Frontal cortex (tissue), 4 donors: ENCODE data around the gene CSF3. TPM values are rescaled to one million over a fixed set of nuclear protein-coding genes. Genes with fewer than 3 reads are reported as not detected.
"Not testable (repeated sequence)": the region's sequence is repeated elsewhere in the genome, so short reads cannot be mapped to it uniquely, and the experiment has no call there.

Source experiments
- DNase-seq, 2 donors: peaks; one replicate each; pipeline ENCODE4 v3.0.0; 2012; ENCODE audit warnings: low spot score in 2 of 2
- FAIRE-seq: peaks from 2 replicates; lab custom pipeline; 2012; peaks lifted over from hg19 to GRCh38; lab: Jason Lieb, UNC
- total RNA-seq: library from RNA; depleted of rRNA; stranded (reverse); fragments of >200 nt; gene quantifications from one replicate; pipeline ENCODE4 v1.2.3, GENCODE V29; 2014
- donor health status: control.
- donor health status: control.
- donor health status: control.

CSF3 gene
- total RNA-seq, 1 donor from 2014 or later = not detected

DNA sequence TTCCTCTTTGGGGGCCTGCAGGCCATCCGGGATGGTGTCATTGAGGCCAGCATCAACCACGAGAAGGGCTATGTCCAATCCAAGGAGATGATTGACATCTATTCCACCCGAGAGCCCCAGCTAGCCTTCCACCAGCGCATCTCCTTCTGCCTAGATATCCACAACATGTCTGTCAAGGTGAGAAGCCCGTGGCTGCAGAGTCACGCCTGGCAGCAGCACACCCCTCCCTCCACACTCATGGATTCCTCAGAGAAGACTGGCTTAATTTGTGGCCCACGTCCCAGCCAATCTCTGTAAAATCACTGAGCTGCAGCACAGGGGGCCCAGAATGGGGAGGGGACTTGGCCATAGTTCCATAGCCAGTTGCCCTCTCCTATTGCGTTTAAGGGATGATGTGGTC is 19.1 kb upstream of the CSF3 start:
- DNase-seq (no peak), FAIRE-seq (no peak)

DNA sequence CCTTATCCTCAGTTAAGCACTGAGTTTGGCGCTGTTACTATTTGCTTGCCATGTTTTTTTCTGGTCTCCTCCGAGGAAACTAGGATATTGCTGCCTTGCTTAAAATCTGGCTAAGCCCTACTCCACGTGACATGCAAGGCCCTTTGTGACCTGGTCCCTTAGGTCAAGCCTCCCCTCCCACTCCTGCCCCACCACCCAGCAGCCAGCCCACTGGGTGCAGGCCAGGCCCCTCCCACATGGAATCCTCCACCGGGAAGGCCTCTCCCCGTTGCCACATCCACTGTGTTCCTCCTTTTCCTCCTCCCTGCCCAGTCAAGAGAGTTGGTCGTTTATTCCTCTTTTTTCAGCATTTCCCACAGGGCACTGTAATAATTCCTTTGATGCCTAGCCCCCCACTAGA is 18.4 kb upstream of the CSF3 start:
- no peak for DNase-seq
- no peak for FAIRE-seq

DNA sequence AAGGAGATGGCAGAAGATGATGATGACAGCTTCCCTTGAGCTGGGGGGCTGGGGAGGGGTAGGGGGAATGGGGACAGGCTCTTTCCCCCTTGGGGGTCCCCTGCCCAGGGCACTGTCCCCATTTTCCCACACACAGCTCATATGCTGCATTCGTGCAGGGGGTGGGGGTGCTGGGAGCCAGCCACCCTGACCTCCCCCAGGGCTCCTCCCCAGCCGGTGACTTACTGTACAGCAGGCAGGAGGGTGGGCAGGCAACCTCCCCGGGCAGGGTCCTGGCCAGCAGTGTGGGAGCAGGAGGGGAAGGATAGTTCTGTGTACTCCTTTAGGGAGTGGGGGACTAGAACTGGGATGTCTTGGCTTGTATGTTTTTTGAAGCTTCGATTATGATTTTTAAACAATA is 17.7 kb upstream of the CSF3 start:
- FAIRE-seq (no peak), DNase-seq (no peak)

DNA sequence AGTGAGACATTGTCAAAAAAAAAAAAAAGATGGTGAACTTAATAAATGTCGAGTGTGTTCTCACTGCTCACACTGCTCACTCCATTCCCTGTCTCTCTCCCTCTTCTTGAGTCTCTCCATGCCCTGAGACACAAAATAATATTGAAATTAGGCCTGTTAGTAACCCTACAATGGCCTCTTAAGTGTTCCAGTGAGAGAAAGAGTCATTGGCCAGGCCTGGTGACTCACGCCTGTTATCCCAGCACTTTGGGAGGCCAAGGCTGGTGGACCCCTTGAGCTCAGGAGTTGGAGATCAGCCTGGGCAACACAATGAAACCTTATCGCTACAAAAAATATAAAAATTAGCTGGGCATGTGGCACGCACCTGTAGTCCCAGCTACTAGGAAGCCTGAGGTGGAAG is 16.2 kb upstream of the CSF3 start:
- DNase-seq = no peak
- FAIRE-seq = no peak

DNA sequence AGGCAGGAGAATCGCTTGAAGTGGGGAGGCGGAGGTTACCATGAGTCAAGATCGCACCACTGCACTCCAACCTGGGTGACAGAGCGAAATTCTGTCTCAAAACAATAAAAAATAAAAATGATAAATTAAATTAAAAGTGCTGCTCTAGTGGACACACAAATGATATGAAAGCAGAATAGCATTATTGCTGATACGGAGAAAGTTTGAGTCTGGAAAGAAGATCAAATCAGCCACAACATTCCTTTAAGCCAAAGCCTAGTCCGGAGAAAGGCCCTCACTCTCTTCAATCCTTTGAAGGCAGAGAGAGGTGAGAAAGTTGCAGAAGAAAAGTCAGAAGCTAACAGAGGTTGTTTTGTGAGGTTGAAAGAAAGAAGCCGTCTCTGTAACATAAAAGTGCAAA is 15.1 kb upstream of the CSF3 start:
- no peak for DNase-seq
- FAIRE-seq = no peak

DNA sequence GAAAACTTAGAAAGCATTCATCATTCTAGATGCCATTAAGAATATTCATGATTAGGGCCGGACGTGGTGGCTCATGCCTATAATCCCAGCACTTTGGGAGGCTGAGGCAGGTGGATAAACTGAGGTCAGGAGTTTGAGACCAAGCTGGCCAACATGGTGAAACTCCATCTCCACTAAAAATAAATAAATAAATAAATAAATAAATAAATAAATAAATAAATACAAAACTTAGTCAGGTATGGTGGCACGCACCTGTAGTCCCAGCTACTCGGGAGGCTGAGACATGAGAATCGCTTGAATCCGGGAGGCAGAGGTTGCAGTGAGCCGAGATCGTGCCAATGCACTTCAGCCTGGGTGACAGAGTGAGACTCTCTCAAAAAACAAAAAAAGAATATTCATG is 13.9 kb upstream of the CSF3 start:
- FAIRE-seq, DNase-seq: not testable (repeated sequence)

DNA sequence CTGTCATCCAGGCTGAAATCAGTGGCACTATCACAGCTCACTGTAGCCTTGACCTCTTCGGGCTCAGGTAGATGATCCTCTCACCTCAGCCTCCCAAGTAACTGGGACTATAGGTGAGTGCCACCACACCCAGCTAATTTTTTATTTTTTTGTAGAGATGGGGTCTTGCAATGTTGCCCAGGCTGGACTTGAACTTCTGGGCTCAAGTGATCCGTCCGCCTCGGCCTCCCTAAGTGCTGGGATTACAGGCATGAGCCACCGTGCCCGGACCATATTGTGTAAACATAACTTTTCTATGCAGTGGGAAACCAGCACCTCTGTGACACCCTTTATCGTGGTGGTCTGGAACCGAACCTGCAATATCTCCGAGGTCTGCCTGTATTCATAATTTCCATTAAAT is 11.2 kb upstream of the CSF3 start:
- DNase-seq (no peak), FAIRE-seq (no peak)

DNA sequence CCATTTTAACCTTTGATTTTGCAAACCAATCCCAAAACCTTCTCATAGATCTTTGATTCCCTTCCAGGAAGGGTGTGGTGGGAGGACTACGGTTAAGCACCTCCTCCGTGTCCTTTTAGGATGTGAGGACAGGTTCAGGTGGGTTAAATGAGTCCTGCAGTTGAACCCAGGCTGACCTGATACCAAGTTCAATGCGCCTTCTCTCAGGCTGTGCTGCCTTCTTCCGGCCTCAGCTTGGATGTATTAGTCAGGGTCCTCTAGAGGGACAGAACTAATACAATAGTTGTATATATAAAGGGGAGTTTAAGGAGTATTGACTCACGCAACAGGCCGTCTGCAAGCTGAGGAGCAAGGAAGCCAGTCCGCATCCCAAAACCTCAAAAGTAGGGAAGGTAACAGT is 10.5 kb upstream of the CSF3 start:
- FAIRE-seq = no peak
- no peak for DNase-seq

DNA sequence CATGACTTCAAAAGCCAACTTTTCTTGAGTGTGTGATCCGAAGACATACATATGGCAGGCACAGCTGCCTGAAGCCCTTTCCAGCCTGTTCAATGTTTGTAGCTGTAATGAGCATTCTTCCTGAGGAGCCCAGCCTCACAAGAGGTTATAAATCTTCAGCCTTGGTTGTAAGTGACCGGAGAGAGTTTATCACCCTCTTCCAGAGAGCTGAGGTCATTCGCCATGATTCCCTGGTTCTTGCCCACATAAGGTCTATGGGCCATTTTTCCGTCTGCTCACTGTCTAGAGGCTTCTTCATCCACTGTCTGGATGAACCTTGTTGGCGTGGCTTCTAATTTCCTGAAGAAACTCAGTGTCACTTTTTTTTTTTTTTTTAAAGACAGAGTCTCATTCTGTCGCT is 9.7 kb upstream of the CSF3 start:
- no peak for DNase-seq
- no peak for FAIRE-seq

DNA sequence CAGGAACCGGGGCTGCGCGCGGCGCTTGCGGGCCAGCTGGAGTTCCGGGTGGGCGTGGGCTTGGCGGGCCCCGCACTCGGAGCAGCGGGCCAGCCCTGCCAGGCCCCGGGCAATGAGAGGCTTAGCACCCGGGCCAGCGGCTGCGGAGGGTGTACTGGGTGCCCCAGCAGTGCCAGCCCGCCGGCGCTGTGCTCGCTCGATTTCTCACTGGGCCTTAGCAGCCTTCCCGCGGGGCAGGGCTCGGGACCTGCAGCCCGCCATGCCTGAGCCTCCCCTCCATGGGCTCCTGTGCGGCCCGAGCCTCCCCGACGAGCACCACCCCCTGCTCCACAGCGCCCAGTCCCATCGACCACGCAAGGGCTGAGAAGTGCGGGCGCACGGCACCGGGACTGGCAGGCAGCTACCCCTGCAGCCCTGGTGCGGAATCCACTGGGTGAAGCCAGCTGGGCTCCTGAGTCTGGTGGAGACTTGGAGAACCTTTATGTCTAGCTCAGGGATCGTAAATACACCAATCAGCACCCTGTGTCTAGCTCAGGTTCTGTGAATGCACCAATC is 4.2 kb upstream of the CSF3 start:
- FAIRE-seq = not testable (repeated sequence)

DNA sequence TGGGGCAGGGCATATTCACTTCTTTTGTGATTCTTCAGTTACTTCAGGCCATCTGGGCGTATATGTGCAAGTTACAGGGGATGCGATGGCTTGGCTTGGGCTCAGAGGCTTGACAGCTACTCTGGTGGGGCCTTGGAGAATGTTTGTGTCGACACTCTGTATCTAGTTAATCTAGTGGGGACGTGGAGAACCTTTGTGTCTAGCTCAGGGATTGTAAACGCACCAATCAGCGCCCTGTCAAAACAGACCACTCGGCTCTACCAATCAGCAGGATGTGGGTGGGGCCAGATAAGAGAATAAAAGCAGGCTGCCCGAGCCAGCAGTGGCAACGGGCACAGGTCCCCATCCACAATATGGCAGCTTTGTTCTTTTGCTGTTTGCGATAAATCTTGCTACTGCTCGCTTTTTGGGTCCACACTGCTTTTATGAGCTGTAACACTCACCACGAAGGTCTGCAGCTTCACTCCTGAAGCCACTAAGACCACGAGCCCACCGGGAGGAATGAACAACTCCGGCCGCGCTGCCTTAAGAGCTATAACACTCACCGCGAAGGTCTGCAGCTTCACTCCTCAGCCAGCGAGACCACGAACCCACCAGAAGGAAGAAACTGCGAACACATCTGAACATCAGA is 3.1 kb upstream of the CSF3 start:
- not testable (repeated sequence) for FAIRE-seq, DNase-seq

More for the DNA sequence above, 4.2 kb upstream of the CSF3 start:
- DNase-seq = not testable (repeated sequence)

DNA sequence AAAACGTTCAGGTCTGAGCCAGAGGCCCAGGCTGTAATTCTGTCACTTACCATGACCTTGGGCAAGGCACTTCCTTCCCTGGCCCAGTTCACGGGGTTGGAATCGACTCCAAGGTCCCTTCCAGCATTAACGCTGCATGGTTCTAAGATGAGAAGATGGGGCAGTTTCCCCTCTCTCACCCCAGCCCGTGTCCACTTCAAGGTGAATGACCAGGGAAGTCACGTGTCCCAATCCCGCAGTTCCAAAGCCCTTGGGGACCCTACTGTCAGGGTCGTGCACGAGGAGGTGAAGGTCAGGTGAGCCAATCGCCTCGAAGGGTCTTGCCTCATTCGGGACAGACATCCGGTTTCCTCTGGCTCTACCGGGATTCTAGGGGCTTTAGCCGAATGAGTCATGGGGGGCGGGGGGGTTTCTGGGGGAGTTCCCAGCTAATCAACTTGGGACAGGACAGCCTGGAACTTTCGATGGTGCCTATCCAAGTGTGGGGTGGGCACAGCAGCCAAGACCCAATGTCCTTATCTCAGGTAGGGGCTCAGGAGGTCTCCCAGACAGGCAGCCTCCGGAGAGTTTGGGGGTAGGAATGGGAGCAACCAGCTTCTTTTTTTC is 762 bp upstream of the CSF3 start:
- DNase-seq (peak in 1 of 2 donors; percentile 17), FAIRE-seq (no peak)

DNA sequence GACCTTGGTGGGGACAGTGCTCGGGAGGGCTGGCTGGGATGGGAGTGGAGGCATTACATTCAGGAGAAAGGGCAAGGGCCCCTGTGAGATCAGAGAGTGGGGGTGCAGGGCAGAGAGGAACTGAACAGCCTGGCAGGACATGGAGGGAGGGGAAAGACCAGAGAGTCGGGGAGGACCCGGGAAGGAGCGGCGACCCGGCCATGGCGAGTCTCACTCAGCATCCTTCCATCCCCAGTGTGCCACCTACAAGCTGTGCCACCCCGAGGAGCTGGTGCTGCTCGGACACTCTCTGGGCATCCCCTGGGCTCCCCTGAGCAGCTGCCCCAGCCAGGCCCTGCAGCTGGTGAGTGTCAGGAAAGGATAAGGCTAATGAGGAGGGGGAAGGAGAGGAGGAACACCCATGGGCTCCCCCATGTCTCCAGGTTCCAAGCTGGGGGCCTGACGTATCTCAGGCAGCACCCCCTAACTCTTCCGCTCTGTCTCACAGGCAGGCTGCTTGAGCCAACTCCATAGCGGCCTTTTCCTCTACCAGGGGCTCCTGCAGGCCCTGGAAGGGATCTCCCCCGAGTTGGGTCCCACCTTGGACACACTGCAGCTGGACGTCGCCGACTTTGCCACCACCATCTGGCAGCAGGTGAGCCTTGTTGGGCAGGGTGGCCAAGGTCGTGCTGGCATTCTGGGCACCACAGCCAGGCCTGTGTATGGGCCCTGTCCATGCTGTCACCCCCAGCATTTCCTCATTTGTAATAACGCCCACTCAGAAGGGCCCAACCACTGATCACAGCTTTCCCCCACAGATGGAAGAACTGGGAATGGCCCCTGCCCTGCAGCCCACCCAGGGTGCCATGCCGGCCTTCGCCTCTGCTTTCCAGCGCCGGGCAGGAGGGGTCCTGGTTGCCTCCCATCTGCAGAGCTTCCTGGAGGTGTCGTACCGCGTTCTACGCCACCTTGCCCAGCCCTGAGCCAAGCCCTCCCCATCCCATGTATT is 1.1 kb downstream of the CSF3 start:
- no peak for DNase-seq
- FAIRE-seq = no peak

DNA sequence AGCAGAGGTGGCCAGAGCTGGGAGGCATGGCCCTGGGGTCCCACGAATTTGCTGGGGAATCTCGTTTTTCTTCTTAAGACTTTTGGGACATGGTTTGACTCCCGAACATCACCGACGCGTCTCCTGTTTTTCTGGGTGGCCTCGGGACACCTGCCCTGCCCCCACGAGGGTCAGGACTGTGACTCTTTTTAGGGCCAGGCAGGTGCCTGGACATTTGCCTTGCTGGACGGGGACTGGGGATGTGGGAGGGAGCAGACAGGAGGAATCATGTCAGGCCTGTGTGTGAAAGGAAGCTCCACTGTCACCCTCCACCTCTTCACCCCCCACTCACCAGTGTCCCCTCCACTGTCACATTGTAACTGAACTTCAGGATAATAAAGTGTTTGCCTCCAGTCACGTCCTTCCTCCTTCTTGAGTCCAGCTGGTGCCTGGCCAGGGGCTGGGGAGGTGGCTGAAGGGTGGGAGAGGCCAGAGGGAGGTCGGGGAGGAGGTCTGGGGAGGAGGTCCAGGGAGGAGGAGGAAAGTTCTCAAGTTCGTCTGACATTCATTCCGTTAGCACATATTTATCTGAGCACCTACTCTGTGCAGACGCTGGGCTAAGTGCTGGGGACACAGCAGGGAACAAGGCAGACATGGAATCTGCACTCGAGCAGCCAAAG is 2.3 kb downstream of the CSF3 start:
- no peak for FAIRE-seq
- DNase-seq = no peak

DNA sequence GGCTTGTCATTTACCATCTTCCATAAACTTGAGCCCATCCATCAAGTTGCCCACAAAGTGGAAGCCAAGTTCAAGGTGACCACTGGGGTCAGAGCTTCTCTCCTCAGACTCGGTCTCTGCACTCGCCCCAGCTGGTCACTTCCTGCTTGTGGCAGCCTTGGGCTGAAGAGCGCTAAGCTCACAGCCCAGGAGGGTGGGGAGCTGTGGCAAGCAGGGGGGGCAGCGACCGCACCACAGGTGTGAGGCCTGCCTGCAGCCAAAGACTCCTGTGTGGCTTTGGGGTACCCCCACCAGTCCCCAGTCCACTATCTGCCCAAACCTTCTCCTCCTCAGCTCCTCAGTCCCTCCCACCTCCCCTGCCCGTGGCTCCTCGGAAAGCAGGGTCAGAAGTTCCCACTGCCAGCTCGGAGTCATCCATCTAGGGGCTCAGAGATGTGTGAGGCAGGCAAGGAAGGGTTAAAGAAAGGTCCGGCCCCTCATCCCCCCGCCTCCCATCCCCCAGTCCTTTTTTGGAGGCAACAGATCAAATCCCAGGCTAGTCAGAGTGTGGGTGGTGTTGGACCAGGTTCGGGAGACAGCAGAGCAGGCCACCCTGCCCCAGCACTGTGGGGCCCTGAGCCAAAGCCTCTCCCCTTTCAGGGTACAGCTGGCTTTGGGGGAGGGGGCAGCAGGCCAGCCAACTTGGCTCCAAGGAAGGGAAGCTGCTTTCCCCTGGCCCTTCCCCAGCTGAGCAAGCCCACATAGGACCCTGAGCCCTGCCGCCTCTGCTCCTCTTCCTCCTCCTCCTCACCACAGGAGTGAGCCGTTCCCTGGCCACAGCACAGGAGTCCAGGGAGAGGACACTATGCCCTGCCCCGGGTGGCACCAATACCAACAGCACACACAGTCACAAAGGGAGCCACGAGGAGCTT is 3.2 kb downstream of the CSF3 start:
- DNase-seq = no peak
- no peak for FAIRE-seq

DNA sequence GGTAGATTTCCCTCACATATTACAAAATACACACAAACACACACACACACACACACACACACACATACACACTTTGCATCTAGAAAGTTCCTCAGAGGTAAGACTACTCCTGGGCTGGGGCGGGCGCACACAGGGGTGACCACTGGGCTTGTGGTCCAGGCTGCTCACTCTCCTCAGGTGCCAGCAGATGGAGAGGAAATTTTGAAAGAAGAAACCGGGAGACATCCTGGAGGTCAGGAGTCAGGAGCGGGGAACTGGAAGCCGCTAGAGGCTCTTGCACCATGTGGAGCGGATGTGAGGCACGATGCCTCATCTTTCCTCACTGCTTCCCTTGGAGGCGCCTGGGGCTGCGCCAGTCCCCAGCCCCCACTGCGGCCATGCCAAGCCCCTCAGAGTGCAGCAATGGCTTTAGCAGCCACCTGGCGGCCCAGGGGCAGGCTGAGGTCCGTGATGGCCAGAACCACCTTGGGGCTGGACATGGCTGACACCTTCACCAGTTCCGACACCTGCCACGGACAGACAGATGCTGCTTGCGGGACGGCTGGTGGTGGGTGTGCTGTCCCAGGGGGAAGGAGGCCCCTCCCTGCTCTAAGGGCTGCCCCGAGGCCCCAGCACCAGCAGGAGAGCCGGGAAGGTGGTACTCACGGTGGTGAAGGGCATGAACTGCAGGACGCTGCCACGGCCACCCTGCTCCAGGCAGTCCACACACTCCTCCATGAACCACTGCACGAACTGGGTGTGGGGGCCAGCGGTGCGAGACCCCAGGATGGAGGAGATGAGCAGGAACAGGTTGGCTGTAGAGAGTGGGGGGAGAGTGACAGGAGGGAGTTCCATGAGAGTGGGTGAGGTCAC is 4.1 kb downstream of the CSF3 start:
- FAIRE-seq (no peak), DNase-seq (no peak)

DNA sequence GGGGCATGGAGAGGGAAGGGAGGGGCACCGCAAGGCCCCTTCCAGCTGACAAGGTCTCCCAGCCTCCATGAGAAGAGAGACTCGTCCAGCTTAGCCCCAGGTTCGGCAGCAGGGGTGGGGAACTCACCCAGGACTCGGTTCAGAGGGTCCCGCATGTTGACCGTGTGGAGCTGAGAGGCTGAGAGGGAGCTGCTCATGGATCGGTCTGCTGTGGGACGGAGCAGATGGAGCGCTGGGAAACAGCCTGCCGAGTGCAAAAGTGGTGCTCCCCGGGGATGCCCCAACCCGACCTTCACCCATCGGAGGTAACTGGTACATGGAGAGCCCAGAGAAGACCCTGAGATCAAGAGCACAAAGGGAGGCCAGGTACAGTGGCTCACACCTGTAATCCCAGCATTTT is 4.9 kb downstream of the CSF3 start:
- DNase-seq (no peak), FAIRE-seq (no peak)

DNA sequence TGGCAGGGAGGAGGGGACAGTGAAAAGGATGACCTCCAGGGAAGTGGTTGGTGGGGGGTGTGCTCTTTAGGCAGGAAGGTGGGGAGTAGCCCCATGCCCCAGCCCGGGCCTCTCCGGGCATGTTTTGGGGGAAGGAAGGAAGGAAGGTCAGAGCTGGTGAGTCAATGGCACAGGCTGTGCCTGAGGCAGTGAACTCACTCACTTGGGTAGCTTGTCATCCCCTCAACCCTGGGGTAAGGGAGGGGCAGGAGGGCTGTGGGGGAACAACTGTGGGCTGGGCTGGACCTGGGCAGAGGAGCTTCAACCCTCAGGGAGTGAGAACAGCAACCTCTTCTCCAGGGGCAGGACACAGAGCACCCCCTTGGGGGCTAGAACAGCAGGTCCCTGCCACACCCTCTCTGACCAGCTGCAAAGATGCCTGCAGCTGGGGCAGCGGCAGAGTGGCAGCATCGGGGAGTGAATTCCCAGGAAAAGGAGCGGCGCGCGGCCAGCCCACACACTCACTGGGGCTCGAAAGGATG is 6.3 kb downstream of the CSF3 start:
- DNase-seq (no peak), FAIRE-seq (no peak)
